Globus pallidus (tissue), 1 donor: ENCODE data around the gene SH3GL1.

ENCODE experiments used
- DNase-seq: peaks from one replicate; pipeline ENCODE4 v3.0.0-alpha.2; 2015; ENCODE audit warnings: low spot score

Gene SH3GL1

DNA sequence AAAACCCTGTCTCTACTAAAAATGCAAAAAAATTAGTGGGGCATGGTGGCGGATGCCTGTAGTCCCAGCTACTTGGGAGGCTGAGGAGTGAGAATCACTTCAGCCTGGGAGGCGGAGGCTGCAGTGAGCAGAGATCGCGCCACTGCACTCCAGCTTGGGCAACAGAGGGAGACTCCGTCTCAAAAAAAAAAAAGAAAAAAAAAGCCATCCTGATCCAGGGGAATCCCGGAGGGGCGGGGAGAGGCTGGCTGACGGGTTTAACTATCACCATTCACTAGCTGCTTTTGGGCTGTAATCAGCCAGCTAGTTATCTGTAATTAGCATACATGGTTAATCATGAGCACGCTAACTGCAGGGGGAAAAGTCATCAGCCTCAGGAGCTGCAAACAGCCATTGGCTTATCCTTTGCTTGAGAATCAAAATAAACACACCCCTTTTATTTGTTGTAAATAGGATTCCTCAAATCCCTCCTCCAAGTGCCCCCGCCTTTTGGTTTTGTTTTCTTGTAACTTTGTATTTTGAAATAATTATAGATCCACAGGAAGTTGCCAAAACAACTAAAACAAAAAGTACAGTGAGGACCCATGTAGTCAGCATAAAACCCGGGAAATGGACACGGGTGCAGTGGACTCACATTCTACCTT, 86.4 kb downstream of the SH3GL1 start:
- DNase-seq, result no peak
